BE2C (cell line): ENCODE measurements around the gene FAM193A.

ENCODE experiments used
- DNase-seq: peaks from one replicate; pipeline ENCODE4 v3.0.0-alpha.2; 2020
- H3K27me3 ChIP-seq: fragments of 250-450 bp; sonication (Bioruptor Pico); 2 replicates; pipeline ENCODE4 v1.5.1; 2020; ENCODE audit warnings: mild to moderate bottlenecking
- H3K36me3 ChIP-seq: fragments of 250-450 bp; sonication (Bioruptor Pico); 2 replicates; pipeline ENCODE4 v1.5.1; 2020; ENCODE audit warnings: mild to moderate bottlenecking
- H3K4me1 ChIP-seq: fragments of 250-450 bp; sonication (Bioruptor Pico); 2 replicates; pipeline ENCODE4 v1.5.1; 2020
- H3K4me3 ChIP-seq: 2 replicates; pipeline ENCODE4 v1.5.1; 2011; ENCODE audit warnings: low read depth, low read length
- H3K9me3 ChIP-seq: fragments of 250-450 bp; sonication (Bioruptor Pico); 2 replicates; pipeline ENCODE4 v1.5.1; 2020
- CTCF ChIP-seq: IDR thresholded peaks from 2 replicates; pipeline ENCODE4 v1.5.1; 2012; ENCODE audit warnings: mild to moderate bottlenecking, low read depth, low read length

FAM193A gene

GRCh38 chr4:2745981-2746806, 209.7 kb downstream of the FAM193A start:
- Histone ChIP-seq H3K36me3 (peaks cover 44% of the 10 kb centered on the region), H3K9me3 (no peaks in the 10 kb centered on the region), H3K4me3 (no peak overlapping the region), H3K27me3 (no peaks in the 10 kb centered on the region), H3K4me1 (peaks cover 23% of the 10 kb centered on the region)
- DNase-seq = peak; percentile 92
- no peak for TF ChIP-seq CTCF

GRCh38 chr4:2746891-2747695, 210.6 kb downstream of the FAM193A start:
- Histone ChIP-seq H3K36me3 (peaks cover 44% of the 10 kb centered on the region), H3K9me3 (no peaks in the 10 kb centered on the region), H3K27me3 (no peaks in the 10 kb centered on the region), H3K4me1 (peaks cover 23% of the 10 kb centered on the region), H3K4me3 (no peak overlapping the region)
- DNase-seq = no peak
- no peak for TF ChIP-seq CTCF

GRCh38 chr4:2750719-2751605, 214.5 kb downstream of the FAM193A start:
- no peak for DNase-seq
- TF ChIP-seq CTCF = no peak
- Histone ChIP-seq H3K4me3 (no peak overlapping the region), H3K9me3 (no peaks in the 10 kb centered on the region), H3K27me3 (no peaks in the 10 kb centered on the region), H3K36me3 (peaks cover 16% of the 10 kb centered on the region), H3K4me1 (peaks cover 18% of the 10 kb centered on the region)

- H3K27me3 ChIP-seq = no peaks in the 10 kb centered on the region
- no peak for DNase-seq
- peaks cover 5% of the 10 kb centered on the region for H3K4me1 ChIP-seq
- no peak for TF ChIP-seq CTCF
- no peaks in the 10 kb centered on the region for H3K9me3 ChIP-seq
- no peak overlapping the region for H3K4me3 ChIP-seq
- H3K36me3 ChIP-seq = no peaks in the 10 kb centered on the region
Observed at GRCh38 chr4:2753436-2753835, 217.0 kb downstream of the FAM193A start.

GRCh38 chr4:2754848-2755819, 218.7 kb downstream of the FAM193A start:
- Histone ChIP-seq H3K9me3 (no peaks in the 10 kb centered on the region), H3K4me3 (peak overlapping the region; percentile 74), H3K27me3 (no peaks in the 10 kb centered on the region), H3K36me3 (no peaks in the 10 kb centered on the region), H3K4me1 (peaks cover 5% of the 10 kb centered on the region)
- no peak for DNase-seq
- no peak for TF ChIP-seq CTCF
